GM21360 (cell line): ENCODE data around the gene PCDHGA9.
A peak's percentile ranks its signal among the peaks of the same experiment; 100 is the strongest.
"Not testable (repeated sequence)": the region's sequence is repeated elsewhere in the genome, so short reads cannot be mapped to it uniquely, and the experiment has no call there.

Experiments
- ATAC-seq: cut with Tn5 transposase; IDR thresholded peaks from one replicate; pipeline ENCODE4 v1.9.1; 2021; ENCODE audit warnings: mild to moderate bottlenecking, moderate library complexity; ENCODE audit not compliant: unreplicated experiment

PCDHGA9 gene

GRCh38 chr5:141413540-141414069 lies 11.0 kb downstream of the PCDHGA9 start:
- ATAC-seq = no peak

GRCh38 chr5:141414548-141415274 lies 12.1 kb downstream of the PCDHGA9 start:
- not testable (repeated sequence) for ATAC-seq

GRCh38 chr5:141415275-141415618 lies 12.7 kb downstream of the PCDHGA9 start:
- ATAC-seq = not testable (repeated sequence)

GRCh38 chr5:141417494-141418172 lies 15.1 kb downstream of the PCDHGA9 start, which contains the start of gene PCDHGB7:
Gene PCDHGB7 (plus strand): TSS chr5:141417677. CDS start chr5:141417860, 183 bp downstream.
- peak; percentile 77 for ATAC-seq

GRCh38 chr5:141419074-141419880 lies 16.7 kb downstream of the PCDHGA9 start:
- ATAC-seq = no peak

GRCh38 chr5:141420855-141421488 lies 18.4 kb downstream of the PCDHGA9 start, which contains the start of gene PCDHGA11:
Gene PCDHGA11 (plus strand): TSS chr5:141421051. CDS start chr5:141421228, 177 bp downstream.
- peak; percentile 59 for ATAC-seq

GRCh38 chr5:141421489-141421855 lies 18.9 kb downstream of the PCDHGA9 start:
- ATAC-seq = no peak

GRCh38 chr5:141422742-141423291 lies 20.2 kb downstream of the PCDHGA9 start:
- ATAC-seq = no peak

GRCh38 chr5:141427783-141428426 lies 25.3 kb downstream of the PCDHGA9 start:
- no peak for ATAC-seq

GRCh38 chr5:141430332-141431113 lies 27.9 kb downstream of the PCDHGA9 start, which contains the start of gene PCDHGA12:
Gene PCDHGA12 (plus strand): TSS chr5:141430507. CDS start chr5:141430760, 253 bp downstream.
- ATAC-seq = peak; percentile 93

GRCh38 chr5:141431286-141431685 lies 28.7 kb downstream of the PCDHGA9 start:
- peak; percentile 47 for ATAC-seq

GRCh38 chr5:141432308-141432707 lies 29.7 kb downstream of the PCDHGA9 start:
- ATAC-seq = not testable (repeated sequence)

GRCh38 chr5:141432726-141433125 lies 30.1 kb downstream of the PCDHGA9 start:
- not testable (repeated sequence) for ATAC-seq

- ATAC-seq = no peak
Measured at GRCh38 chr5:141434006-141434405, 31.4 kb downstream of the PCDHGA9 start.

- no peak for ATAC-seq
Measured at GRCh38 chr5:141437221-141437620, 34.6 kb downstream of the PCDHGA9 start.

- no peak for ATAC-seq
Measured at GRCh38 chr5:141439411-141440141, 37.0 kb downstream of the PCDHGA9 start.

- ATAC-seq = no peak
Measured at GRCh38 chr5:141440341-141440740, 37.8 kb downstream of the PCDHGA9 start.

- ATAC-seq = no peak
Measured at GRCh38 chr5:141441571-141442170, 39.1 kb downstream of the PCDHGA9 start.
